K562 (cell line): Measurements from ENCODE around the gene SLC16A1. TPM values are rescaled to one million over a fixed set of nuclear protein-coding genes. Genes with fewer than 3 reads are reported as not detected.

ENCODE experiments used
- ARID1B ChIP-seq: fragments of 450-650 bp; IDR thresholded peaks from 2 replicates; pipeline ENCODE4 v1.6.1; 2016; ENCODE audit warnings: antibody characterized with exemption, mild to moderate bottlenecking, inconsistent platforms
- BRF1 ChIP-seq: IDR thresholded peaks from 3 replicates; pipeline ENCODE4 v1.6.1; 2011; ENCODE audit warnings: borderline replicate concordance, mild to moderate bottlenecking; ENCODE audit not compliant: insufficient read length; ENCODE audit errors: extremely low read depth
- CTBP1 ChIP-seq: fragments of 450-650 bp; IDR thresholded peaks from 2 replicates; pipeline ENCODE4 v1.6.1; 2016; ENCODE audit warnings: borderline replicate concordance
- DACH1 ChIP-seq: fragments of 450-650 bp; IDR thresholded peaks from 2 replicates; pipeline ENCODE4 v1.6.1; 2018; ENCODE audit not compliant: partially characterized antibody
- FOXK1 ChIP-seq: sonication (generic); formaldehyde crosslinking; IDR thresholded peaks from 2 replicates; pipeline ENCODE4 v1.8.0; 2022; ENCODE audit warnings: missing genetic modification reagents, mild to moderate bottlenecking, borderline replicate concordance
- HMGN3 ChIP-seq: IDR thresholded peaks from 2 replicates; pipeline ENCODE4 v1.6.1; 2011; ENCODE audit warnings: borderline replicate concordance, low read depth, mild to moderate bottlenecking, mixed read lengths, low read length; ENCODE audit not compliant: insufficient read length; ENCODE audit errors: extremely low read depth
- NELFE ChIP-seq: IDR thresholded peaks from 2 replicates; pipeline ENCODE4 v1.6.1; 2011; ENCODE audit warnings: mild to moderate bottlenecking; ENCODE audit not compliant: insufficient read depth, insufficient read length
- NFE2 ChIP-seq: IDR thresholded peaks from 2 replicates; pipeline ENCODE4 v1.6.1; 2014; ENCODE audit warnings: antibody characterized with exemption, low read depth
- RNF2 ChIP-seq: sonication (generic); IDR thresholded peaks from 2 replicates; pipeline ENCODE4 v1.6.1; 2016
- SP1 ChIP-seq: sonication (generic); formaldehyde crosslinking; IDR thresholded peaks from 2 replicates; pipeline ENCODE4 v1.8.1; 2022; ENCODE audit warnings: mild to moderate bottlenecking, missing genetic modification reagents
- ZNF143 ChIP-seq: sonication (generic); formaldehyde crosslinking; IDR thresholded peaks from 2 replicates; pipeline ENCODE4 v1.9.0; 2022; ENCODE audit warnings: mild to moderate bottlenecking, missing genetic modification reagents
- ZNF224 ChIP-seq: sonication (generic); formaldehyde crosslinking; IDR thresholded peaks from 2 replicates; pipeline ENCODE4 v1.8.0; 2022; ENCODE audit warnings: mild to moderate bottlenecking, missing genetic modification reagents
- ZNF318 ChIP-seq, 2 experiments: fragments of 450-650 bp; IDR thresholded peaks; 2 replicates each; pipeline ENCODE4 v1.6.1; 2016; ENCODE audit warnings: mild to moderate bottlenecking in 2 of 2, borderline replicate concordance in 1 of 2, low read depth in 1 of 2, moderate library complexity in 1 of 2
- ZNF644 ChIP-seq: fragments of 200-800 bp; sonication (Bioruptor generic); IDR thresholded peaks from 2 replicates; pipeline ENCODE4 v1.6.1; 2016; ENCODE audit warnings: low read depth, missing genetic modification characterization, missing compliant biosample characterization
- polyA plus RNA-seq, 8 experiments: library from polyadenylated mRNA; depleted of rRNA in 4 of 8; stranded (reverse) in 5 of 8; unstranded in 3 of 8; fragments of >200 nt; fragmentation: Nextera tagmentation in 2 of 8; fragmentation: Illumina TruSeq in 1 of 8; extraction: Ambion mirVana in 2 of 8; extraction: Trizol in 1 of 8; gene quantifications; 2 replicates each; pipeline versions ENCODE4 v1.2.1 to v1.2.3, GENCODE V29; 2011 to 2014; ENCODE audit warnings: inconsistent platforms in 1 of 8, missing spikeins in 1 of 8
- total RNA-seq, 7 experiments: library from RNA; depleted of rRNA in 6 of 7; stranded (reverse); fragments of >200 nt in 6 of 7; fragmentation: Illumina TruSeq in 2 of 7; extraction: Trizol in 2 of 7; gene quantifications; 2 replicates each; pipeline versions ENCODE4 v1.2.1 to v1.2.3, GENCODE V29; 2011 to 2021; ENCODE audit warnings: low replicate concordance in 1 of 7
- TF ChIP-seq, protein P1 (sequence below): sonication (generic); formaldehyde crosslinking; IDR thresholded peaks from 2 replicates; pipeline ENCODE4 v1.8.0; 2022; ENCODE audit warnings: mild to moderate bottlenecking, missing genetic modification reagents

SLC16A1 gene
- total and polyA plus RNA-seq, 9 of the 15 experiments (the other 6 are each of a cell fraction or from before 2014, with no cell fraction given): 73.1 to 244 (median 117) TPM

- no peak for TF ChIP-seq ZNF318 (IDR thresholded peaks at IDR 0.05; ENCODE audit: borderline replicate concordance in 1 of 2, low read depth in 1 of 2)
- TF ChIP-seq ZNF644: 0 out of 2 replicates have a peak, but pooled peaks have one; percentile 48
- TF ChIP-seq DACH1: no peak
- TF ChIP-seq RNF2: peak; percentile 86; the same call in 1 of the 2 replicates
- peak; percentile 75 for TF ChIP-seq ZNF224 (CRISPR knock-in tag)
- TF ChIP-seq BRF1: no peak
- peak; percentile 80 for TF ChIP-seq NELFE
- peak; percentile 90 for TF ChIP-seq SP1 (CRISPR knock-in tag)
- peak; percentile 69 for TF ChIP-seq HMGN3
- TF ChIP-seq CTBP1: peak; percentile 99
- TF ChIP-seq NFE2: peak; percentile 12; the same call in 1 of the 2 replicates
- peak; percentile 46 for TF ChIP-seq ARID1B
- peak; percentile 61 for TF ChIP-seq ZNF143
- TF ChIP-seq, protein P1, sequence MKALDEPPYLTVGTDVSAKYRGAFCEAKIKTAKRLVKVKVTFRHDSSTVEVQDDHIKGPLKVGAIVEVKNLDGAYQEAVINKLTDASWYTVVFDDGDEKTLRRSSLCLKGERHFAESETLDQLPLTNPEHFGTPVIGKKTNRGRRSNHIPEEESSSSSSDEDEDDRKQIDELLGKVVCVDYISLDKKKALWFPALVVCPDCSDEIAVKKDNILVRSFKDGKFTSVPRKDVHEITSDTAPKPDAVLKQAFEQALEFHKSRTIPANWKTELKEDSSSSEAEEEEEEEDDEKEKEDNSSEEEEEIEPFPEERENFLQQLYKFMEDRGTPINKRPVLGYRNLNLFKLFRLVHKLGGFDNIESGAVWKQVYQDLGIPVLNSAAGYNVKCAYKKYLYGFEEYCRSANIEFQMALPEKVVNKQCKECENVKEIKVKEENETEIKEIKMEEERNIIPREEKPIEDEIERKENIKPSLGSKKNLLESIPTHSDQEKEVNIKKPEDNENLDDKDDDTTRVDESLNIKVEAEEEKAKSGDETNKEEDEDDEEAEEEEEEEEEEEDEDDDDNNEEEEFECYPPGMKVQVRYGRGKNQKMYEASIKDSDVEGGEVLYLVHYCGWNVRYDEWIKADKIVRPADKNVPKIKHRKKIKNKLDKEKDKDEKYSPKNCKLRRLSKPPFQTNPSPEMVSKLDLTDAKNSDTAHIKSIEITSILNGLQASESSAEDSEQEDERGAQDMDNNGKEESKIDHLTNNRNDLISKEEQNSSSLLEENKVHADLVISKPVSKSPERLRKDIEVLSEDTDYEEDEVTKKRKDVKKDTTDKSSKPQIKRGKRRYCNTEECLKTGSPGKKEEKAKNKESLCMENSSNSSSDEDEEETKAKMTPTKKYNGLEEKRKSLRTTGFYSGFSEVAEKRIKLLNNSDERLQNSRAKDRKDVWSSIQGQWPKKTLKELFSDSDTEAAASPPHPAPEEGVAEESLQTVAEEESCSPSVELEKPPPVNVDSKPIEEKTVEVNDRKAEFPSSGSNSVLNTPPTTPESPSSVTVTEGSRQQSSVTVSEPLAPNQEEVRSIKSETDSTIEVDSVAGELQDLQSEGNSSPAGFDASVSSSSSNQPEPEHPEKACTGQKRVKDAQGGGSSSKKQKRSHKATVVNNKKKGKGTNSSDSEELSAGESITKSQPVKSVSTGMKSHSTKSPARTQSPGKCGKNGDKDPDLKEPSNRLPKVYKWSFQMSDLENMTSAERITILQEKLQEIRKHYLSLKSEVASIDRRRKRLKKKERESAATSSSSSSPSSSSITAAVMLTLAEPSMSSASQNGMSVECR (CRISPR knock-in tag): peak; percentile 87
- TF ChIP-seq FOXK1 (CRISPR knock-in tag): peak; percentile 98
These were observed at the start of gene SLC16A1 (continued) for GRCh38 chr1:112955773-112956543.
